ENCODE measurements around the gene PACRG. TPM values are rescaled to one million over a fixed set of nuclear protein-coding genes. Genes with fewer than 3 reads are reported as not detected.

The PACRG gene
- total and polyA plus RNA-seq, 2 donors (not counting 3 experiments of a cell fraction or from before 2014, with no cell fraction given): 0.08 TPM; not detected in 1

DNA sequence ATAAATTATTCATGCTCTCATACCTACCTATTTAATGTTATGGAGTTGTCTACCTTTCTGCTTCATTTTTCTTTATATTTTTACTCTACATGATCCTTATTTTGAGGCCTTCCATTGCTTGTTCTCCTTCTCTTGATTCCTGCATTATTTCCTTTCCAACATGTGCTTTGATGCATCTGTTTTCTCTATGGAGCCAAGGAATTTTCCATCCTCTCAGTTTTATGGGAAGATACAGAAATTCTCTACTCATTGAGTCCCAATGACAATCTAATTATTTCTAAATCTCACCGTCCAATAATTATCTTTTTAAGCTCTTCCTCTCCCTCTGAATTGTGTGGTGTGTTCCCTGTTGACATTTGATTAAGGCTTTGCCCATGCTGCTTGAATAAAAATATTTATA is 136.0 kb downstream of the PACRG start:
- POLR2A ChIA-PET: no interaction called here
- Histone ChIP-seq H3K9me3 (replicated peaks; ENCODE audit: control insufficient read depth, insufficient read depth, low read length) (no peaks in the 10 kb centered on the region), H3K9ac (replicated peaks; ENCODE audit: extremely low read depth, insufficient read depth, low read length) (no peak overlapping the region), H3K79me2 (ENCODE audit: control insufficient read depth, insufficient read depth, low read length) (no peaks in the 10 kb centered on the region), H3K4me3 (replicated peaks in 1 of 3; ENCODE audit: insufficient read depth in 1 of 3, low read depth in 1 of 3, low read length in 3 of 3) (no peak overlapping the region), H3K4me2 (ENCODE audit: insufficient read depth, low read length) (no peak overlapping the region), H3K27ac (ENCODE audit: insufficient read depth, low read depth, low read length) (no peak overlapping the region), H3K9me1 (replicated peaks; ENCODE audit: control insufficient read depth, extremely low read depth, insufficient read depth, low read length) (no peaks in the 10 kb centered on the region), H2AFZ (ENCODE audit: low read depth, low read length) (no peak overlapping the region), H3K4me1 (ENCODE audit: control insufficient read depth, extremely low read depth, insufficient read depth, low read length) (no peaks in the 10 kb centered on the region), H3K27me3 (ENCODE audit: control insufficient read depth in 2 of 2, insufficient read depth in 2 of 2, low read length in 2 of 2) (no peaks in the 10 kb centered on the region), H4K20me1 (replicated peaks; ENCODE audit: control insufficient read depth, extremely low read depth, insufficient read depth, low read length) (no peaks in the 10 kb centered on the region), H3K36me3 (ENCODE audit: control insufficient read depth in 2 of 2, extremely low read depth in 1 of 2, insufficient read depth in 2 of 2, low read length in 2 of 2) (no peaks in the 10 kb centered on the region)
- no peak for TF ChIP-seq FOS (IDR thresholded peaks at IDR 0.05; ENCODE audit: borderline replicate concordance, insufficient read depth, low read length)
- TF ChIP-seq MYC (IDR thresholded peaks at IDR 0.05; ENCODE audit: low read depth, low read length): no peak
- TF ChIP-seq, protein P1, sequence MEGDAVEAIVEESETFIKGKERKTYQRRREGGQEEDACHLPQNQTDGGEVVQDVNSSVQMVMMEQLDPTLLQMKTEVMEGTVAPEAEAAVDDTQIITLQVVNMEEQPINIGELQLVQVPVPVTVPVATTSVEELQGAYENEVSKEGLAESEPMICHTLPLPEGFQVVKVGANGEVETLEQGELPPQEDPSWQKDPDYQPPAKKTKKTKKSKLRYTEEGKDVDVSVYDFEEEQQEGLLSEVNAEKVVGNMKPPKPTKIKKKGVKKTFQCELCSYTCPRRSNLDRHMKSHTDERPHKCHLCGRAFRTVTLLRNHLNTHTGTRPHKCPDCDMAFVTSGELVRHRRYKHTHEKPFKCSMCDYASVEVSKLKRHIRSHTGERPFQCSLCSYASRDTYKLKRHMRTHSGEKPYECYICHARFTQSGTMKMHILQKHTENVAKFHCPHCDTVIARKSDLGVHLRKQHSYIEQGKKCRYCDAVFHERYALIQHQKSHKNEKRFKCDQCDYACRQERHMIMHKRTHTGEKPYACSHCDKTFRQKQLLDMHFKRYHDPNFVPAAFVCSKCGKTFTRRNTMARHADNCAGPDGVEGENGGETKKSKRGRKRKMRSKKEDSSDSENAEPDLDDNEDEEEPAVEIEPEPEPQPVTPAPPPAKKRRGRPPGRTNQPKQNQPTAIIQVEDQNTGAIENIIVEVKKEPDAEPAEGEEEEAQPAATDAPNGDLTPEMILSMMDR (IDR thresholded peaks at IDR 0.05; ENCODE audit: extremely low read depth in 1 of 2, insufficient read depth in 1 of 2, low read depth in 1 of 2, low read length in 2 of 2): no peak
- no peak for TF ChIP-seq MAX (IDR thresholded peaks at IDR 0.05; ENCODE audit: insufficient read depth, insufficient read length)
- no peak for TF ChIP-seq JUN (IDR thresholded peaks at IDR 0.05; ENCODE audit: borderline replicate concordance, insufficient read depth, insufficient read length, low read depth)
- TF ChIP-seq POLR2A (IDR thresholded peaks at IDR 0.05; ENCODE audit: low read depth, low read length): no peak
- TF ChIP-seq EZH2 (IDR thresholded peaks at IDR 0.05; ENCODE audit: borderline replicate concordance, low read depth, low read length, severe bottlenecking): no peak
- TF ChIP-seq GATA2 (IDR thresholded peaks at IDR 0.05; ENCODE audit: insufficient read depth, insufficient read length, low read depth, low read length): no peak
- no peak for TF ChIP-seq POLR2AphosphoS5 (IDR thresholded peaks at IDR 0.05; ENCODE audit: insufficient read depth, low read depth, low read length)
- FAIRE-seq: no peak
- CTCF ChIA-PET: no interaction called here
- BruUV-seq (replicated peaks): no TSS peak
- no peak for DNase-seq (ENCODE audit: low read depth, low spot score)
- intact Hi-C loops (cut with micrococcal nuclease): no loop called here
- dilution Hi-C loops (cut with MboI; ENCODE audit: extremely low pct_ligation_motif_present, low sequenced_read_pairs): no loop called here
